Osteoblast (primary cell): ENCODE results near the gene GDPD4. TPM values are rescaled to one million over a fixed set of nuclear protein-coding genes. Genes with fewer than 3 reads are reported as not detected.

Source experiments
- DNase-seq: peaks from one replicate; pipeline ENCODE4 v3.0.0; 2011; ENCODE audit warnings: low spot score, mixed read lengths; ENCODE audit not compliant: insufficient read length; ENCODE audit errors: missing footprints
- H2AFZ ChIP-seq: 2 replicates; pipeline ENCODE4 v1.6.0; 2011; ENCODE audit warnings: mild to moderate bottlenecking, low read length
- H3K27ac ChIP-seq: 2 replicates; pipeline ENCODE4 v1.5.1; 2011; ENCODE audit warnings: mild to moderate bottlenecking, low read depth, low read length, moderate library complexity
- H3K27me3 ChIP-seq: 2 replicates; pipeline ENCODE4 v1.6.0; 2012; ENCODE audit warnings: mild to moderate bottlenecking, control low read depth, inconsistent platforms, low read length, moderate library complexity; ENCODE audit not compliant: insufficient read depth
- H3K36me3 ChIP-seq: 2 replicates; pipeline ENCODE4 v1.5.1; 2011; ENCODE audit warnings: mild to moderate bottlenecking, low read length, control low read depth, moderate library complexity; ENCODE audit not compliant: insufficient read depth
- H3K4me1 ChIP-seq: 2 replicates; pipeline ENCODE4 v1.5.1; 2011; ENCODE audit warnings: mild to moderate bottlenecking, low read length, control low read depth, moderate library complexity; ENCODE audit not compliant: insufficient read depth
- H3K4me2 ChIP-seq: 2 replicates; pipeline ENCODE4 v1.6.0; 2011; ENCODE audit warnings: mild to moderate bottlenecking, low read length; ENCODE audit not compliant: insufficient read depth
- H3K4me3 ChIP-seq: fragments of 200-600 bp; sonication (generic); 3 replicates; pipeline ENCODE4 v1.5.1; 2012; ENCODE audit warnings: mild to moderate bottlenecking, low read length, inconsistent platforms; ENCODE audit not compliant: insufficient read depth
- H3K79me2 ChIP-seq: 2 replicates; pipeline ENCODE4 v1.6.0; 2012; ENCODE audit warnings: mild to moderate bottlenecking, low read length, control low read depth, inconsistent platforms; ENCODE audit not compliant: insufficient read depth
- H3K9me3 ChIP-seq: 2 replicates; pipeline ENCODE4 v1.5.1; 2011; ENCODE audit warnings: low read depth, low read length, control low read depth
- H4K20me1 ChIP-seq: 2 replicates; pipeline ENCODE4 v1.6.0; 2012; ENCODE audit warnings: mild to moderate bottlenecking, low read length, control low read depth; ENCODE audit not compliant: insufficient read depth
- CTCF ChIP-seq: IDR thresholded peaks from 2 replicates; pipeline ENCODE4 v1.5.1; 2011; ENCODE audit warnings: mild to moderate bottlenecking, low read depth, low read length, moderate library complexity; ENCODE audit errors: extremely low read depth
- total RNA-seq: library from RNA; depleted of rRNA; stranded (reverse); fragments of >200 nt; gene quantifications from 2 replicates; pipeline ENCODE4 v1.2.3, GENCODE V29; 2012

The GDPD4 gene
- total RNA-seq, 1 donor = not detected

- DNase-seq = no peak
Observed at GRCh38 chr11:77182542-77183430, 118.7 kb downstream of the GDPD4 start.

DNA sequence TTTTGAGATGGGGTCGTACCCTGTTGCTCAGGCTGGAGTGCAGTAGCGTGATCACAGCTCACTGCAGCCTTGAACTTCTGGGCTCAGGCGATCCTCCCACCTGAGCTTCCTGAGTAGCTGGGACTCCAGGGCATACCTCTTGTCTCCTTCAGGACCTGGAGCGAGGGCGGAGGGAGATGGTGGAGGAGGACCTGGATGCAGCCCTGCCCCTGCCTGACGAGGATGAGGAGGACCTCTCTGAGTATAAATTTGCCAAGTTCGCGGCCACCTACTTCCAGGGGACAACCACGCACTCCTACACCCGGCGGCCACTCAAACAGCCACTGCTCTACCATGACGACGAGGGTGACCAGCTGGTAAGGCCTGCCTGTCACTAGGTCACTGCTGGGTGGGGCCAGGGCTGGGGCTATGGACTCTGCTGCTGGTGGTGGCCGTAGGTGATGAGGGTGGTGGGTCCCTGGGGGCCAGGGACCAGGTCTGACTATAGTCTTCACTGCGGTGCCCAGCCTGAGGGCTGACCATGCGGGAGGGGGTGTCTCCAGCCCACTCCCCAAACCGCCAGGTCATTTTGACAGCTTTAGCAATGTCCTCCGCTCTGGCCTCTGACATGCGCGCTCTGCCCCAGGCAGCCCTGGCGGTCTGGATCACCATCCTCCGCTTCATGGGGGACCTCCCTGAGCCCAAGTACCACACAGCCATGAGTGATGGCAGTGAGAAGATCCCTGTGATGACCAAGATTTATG is 119.5 kb downstream of the GDPD4 start:
- Histone ChIP-seq H3K4me1 (no peaks in the 10 kb centered on the region), H3K36me3 (no peaks in the 10 kb centered on the region), H3K4me3 (no peak overlapping the region), H3K4me2 (no peak overlapping the region), H2AFZ (no peak overlapping the region), H4K20me1 (no peaks in the 10 kb centered on the region), H3K9me3 (no peaks in the 10 kb centered on the region), H3K27ac (no peak overlapping the region), H3K27me3 (no peaks in the 10 kb centered on the region), H3K79me2 (no peaks in the 10 kb centered on the region)
- no peak for TF ChIP-seq CTCF
- no peak for DNase-seq

More at GRCh38 chr11:77182542-77183430, 118.7 kb downstream of the GDPD4 start:
- H3K4me3 ChIP-seq = no peak overlapping the region
- H3K27ac ChIP-seq = no peak overlapping the region
- no peak overlapping the region for H3K4me2 ChIP-seq
- H3K9me3 ChIP-seq = no peaks in the 10 kb centered on the region
- H3K4me1 ChIP-seq = no peaks in the 10 kb centered on the region
- H4K20me1 ChIP-seq = no peaks in the 10 kb centered on the region
- H3K27me3 ChIP-seq = no peaks in the 10 kb centered on the region
- TF ChIP-seq CTCF = no peak
- no peaks in the 10 kb centered on the region for H3K79me2 ChIP-seq
- H2AFZ ChIP-seq = no peak overlapping the region
- H3K36me3 ChIP-seq = no peaks in the 10 kb centered on the region

GRCh38 chr11:77181226-77181625 is 120.3 kb downstream of the GDPD4 start:
- H3K27ac ChIP-seq = no peak overlapping the region
- no peaks in the 10 kb centered on the region for H3K79me2 ChIP-seq
- H3K4me3 ChIP-seq = no peak overlapping the region
- TF ChIP-seq CTCF = no peak
- no peaks in the 10 kb centered on the region for H3K9me3 ChIP-seq
- no peaks in the 10 kb centered on the region for H3K36me3 ChIP-seq
- H3K27me3 ChIP-seq = no peaks in the 10 kb centered on the region
- no peaks in the 10 kb centered on the region for H4K20me1 ChIP-seq
- H3K4me1 ChIP-seq = no peaks in the 10 kb centered on the region
- DNase-seq = no peak
- H3K4me2 ChIP-seq = no peak overlapping the region
- H2AFZ ChIP-seq = no peak overlapping the region

DNA sequence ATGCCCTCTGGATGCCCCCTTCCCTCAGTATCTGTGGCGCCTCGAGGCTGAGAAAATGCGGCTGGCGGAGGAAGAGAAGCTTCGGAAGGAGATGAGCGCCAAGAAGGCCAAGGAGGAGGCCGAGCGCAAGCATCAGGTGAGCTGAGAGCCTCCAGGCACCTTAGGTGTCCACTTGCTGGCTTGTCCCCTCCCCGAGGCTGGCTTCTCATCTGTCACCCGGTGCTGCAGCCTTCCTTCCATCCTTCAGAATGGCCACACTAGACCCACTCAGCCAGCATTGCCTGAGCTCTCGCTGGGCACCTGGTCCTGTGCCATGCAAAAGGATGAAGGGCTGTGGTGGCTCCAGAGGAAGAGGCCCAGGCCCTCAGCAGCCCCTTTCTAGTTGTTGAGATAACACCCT is 121.1 kb downstream of the GDPD4 start:
- Histone ChIP-seq H3K4me3 (no peak overlapping the region), H3K27me3 (no peaks in the 10 kb centered on the region), H3K4me2 (no peak overlapping the region), H3K4me1 (no peaks in the 10 kb centered on the region), H4K20me1 (no peaks in the 10 kb centered on the region), H3K27ac (no peak overlapping the region), H3K79me2 (no peaks in the 10 kb centered on the region), H3K9me3 (no peaks in the 10 kb centered on the region), H2AFZ (no peak overlapping the region), H3K36me3 (no peaks in the 10 kb centered on the region)
- TF ChIP-seq CTCF = no peak
- DNase-seq = no peak
